Measurements from ENCODE around the gene LRRC4C. TPM values are rescaled to one million over a fixed set of nuclear protein-coding genes. Genes with fewer than 3 reads are reported as not detected.

LRRC4C gene
- total RNA-seq, 2 donors from 2014 or later = 0.84 to 0.95 TPM

DNA sequence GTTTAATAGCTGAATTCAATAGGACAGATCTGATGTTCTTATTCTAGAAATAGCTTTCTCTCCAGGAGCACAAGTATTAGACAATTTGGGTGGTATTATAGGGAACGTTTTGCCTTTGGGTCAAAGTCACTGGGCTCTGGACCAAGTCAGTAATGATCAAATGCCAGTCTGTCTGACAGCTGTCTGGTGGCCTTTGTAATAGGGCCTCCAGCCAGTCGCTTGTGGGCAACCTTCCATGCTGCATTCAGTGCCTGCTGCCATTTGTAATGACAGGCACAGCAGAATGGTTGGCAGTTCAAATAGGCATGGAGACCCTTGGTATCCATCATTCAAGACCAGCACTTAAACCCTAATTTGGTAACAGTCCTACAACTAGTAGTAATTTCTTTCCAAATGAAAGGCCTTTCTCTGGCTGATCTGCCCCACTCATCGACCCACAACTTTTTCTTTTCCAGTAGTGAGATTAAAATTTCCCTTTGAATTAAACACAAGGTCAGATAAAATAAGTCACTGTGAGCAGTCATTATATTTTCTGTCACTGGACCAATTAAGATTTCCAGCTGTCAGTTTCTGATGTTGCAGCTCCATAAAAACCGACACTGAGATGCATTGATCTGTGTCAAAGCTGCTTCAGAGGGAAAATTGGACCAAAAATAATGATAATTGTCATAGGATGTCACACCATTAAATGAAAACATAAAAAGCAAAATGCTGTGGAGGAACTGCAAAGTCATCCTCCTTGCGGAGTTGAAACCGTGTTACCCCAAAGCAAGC is 1038.1 kb downstream of the LRRC4C start:
- no peaks in the 10 kb centered on the region for H3K36me3 ChIP-seq (ENCODE audit: control insufficient read depth, insufficient read depth, low read length)
- Mint-ChIP-seq H3K4me3 (no peak overlapping the region), H3K27me3 (ENCODE audit: insufficient read depth) (no peaks in the 10 kb centered on the region), H3K27ac (no peak overlapping the region), H3K36me3 (ENCODE audit: low read depth) (no peaks in the 10 kb centered on the region), H3K4me1 (no peaks in the 10 kb centered on the region), H3K9me3 (no peaks in the 10 kb centered on the region)
- no peak overlapping the region for H3K27ac ChIP-seq (ENCODE audit: low read depth, low read length)
- no peak overlapping the region for H3K4me3 ChIP-seq (ENCODE audit: low read length)
- no peak overlapping the region for H3K9ac ChIP-seq (ENCODE audit: extremely low read depth, low read length, poor library complexity, severe bottlenecking)
- 90 to 100% methylated on average over 4 to 6 of the region's 6 CpGs for WGBS, 2 experiments (ENCODE audit: insufficient coverage in 1 of 2, insufficient read length in 1 of 2)
- TF ChIP-seq, protein P1, sequence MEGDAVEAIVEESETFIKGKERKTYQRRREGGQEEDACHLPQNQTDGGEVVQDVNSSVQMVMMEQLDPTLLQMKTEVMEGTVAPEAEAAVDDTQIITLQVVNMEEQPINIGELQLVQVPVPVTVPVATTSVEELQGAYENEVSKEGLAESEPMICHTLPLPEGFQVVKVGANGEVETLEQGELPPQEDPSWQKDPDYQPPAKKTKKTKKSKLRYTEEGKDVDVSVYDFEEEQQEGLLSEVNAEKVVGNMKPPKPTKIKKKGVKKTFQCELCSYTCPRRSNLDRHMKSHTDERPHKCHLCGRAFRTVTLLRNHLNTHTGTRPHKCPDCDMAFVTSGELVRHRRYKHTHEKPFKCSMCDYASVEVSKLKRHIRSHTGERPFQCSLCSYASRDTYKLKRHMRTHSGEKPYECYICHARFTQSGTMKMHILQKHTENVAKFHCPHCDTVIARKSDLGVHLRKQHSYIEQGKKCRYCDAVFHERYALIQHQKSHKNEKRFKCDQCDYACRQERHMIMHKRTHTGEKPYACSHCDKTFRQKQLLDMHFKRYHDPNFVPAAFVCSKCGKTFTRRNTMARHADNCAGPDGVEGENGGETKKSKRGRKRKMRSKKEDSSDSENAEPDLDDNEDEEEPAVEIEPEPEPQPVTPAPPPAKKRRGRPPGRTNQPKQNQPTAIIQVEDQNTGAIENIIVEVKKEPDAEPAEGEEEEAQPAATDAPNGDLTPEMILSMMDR (conservative IDR thresholded peaks at IDR 0.05) = no peak
- H3K27me3 ChIP-seq (ENCODE audit: control insufficient read depth, insufficient read depth, low read length, poor library complexity, severe bottlenecking) = no peaks in the 10 kb centered on the region
- no peak for DNase-seq
- no peaks in the 10 kb centered on the region for H3K4me1 ChIP-seq (ENCODE audit: control insufficient read depth, insufficient read depth, low read length)
- no peaks in the 10 kb centered on the region for H3K9me3 ChIP-seq (ENCODE audit: control insufficient read depth, low read length)

DNA sequence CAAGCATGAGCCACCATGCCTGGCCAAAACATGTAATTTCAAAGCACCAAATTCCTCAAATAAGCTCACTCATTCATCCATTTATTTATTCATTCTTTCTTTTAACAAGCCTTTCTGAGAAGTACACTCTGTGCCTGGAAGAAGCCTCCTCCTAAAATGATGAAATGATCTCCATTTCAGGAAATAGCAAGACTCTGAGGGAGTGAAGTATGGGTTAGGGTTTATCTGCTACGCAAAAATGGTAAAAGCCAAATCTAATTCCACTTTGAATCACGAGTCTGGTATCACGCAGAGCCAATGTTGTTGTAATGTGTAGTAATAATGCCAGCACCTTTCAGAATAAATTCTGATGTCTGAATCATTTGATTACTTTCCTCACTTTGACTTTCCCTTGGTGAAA is 1041.8 kb downstream of the LRRC4C start:
- H3K4me3 Mint-ChIP-seq = no peak overlapping the region
- H3K27ac Mint-ChIP-seq = no peak overlapping the region
- TF ChIP-seq, protein P1 (conservative IDR thresholded peaks at IDR 0.05) = no peak
- no peaks in the 10 kb centered on the region for H3K9me3 ChIP-seq (ENCODE audit: control insufficient read depth, low read length)
- no peak overlapping the region for H3K9ac ChIP-seq (ENCODE audit: extremely low read depth, low read length, poor library complexity, severe bottlenecking)
- H3K27ac ChIP-seq (ENCODE audit: low read depth, low read length) = no peak overlapping the region
- H3K27me3 ChIP-seq (ENCODE audit: control insufficient read depth, insufficient read depth, low read length, poor library complexity, severe bottlenecking) = no peaks in the 10 kb centered on the region
- H3K9me3 Mint-ChIP-seq = no peaks in the 10 kb centered on the region
- H3K4me1 Mint-ChIP-seq = no peaks in the 10 kb centered on the region
- H3K27me3 Mint-ChIP-seq (ENCODE audit: insufficient read depth) = no peaks in the 10 kb centered on the region
- no peaks in the 10 kb centered on the region for H3K36me3 ChIP-seq (ENCODE audit: control insufficient read depth, insufficient read depth, low read length)
- no peaks in the 10 kb centered on the region for H3K36me3 Mint-ChIP-seq (ENCODE audit: low read depth)
- H3K4me1 ChIP-seq (ENCODE audit: control insufficient read depth, insufficient read depth, low read length) = no peaks in the 10 kb centered on the region
- WGBS, 2 experiments (ENCODE audit: insufficient coverage in 1 of 2, insufficient read length in 1 of 2) = 94% methylated on average over 3 of the region's 3 CpGs; no CpG with 5 or more reads in 1 of the 2 experiments
- H3K4me3 ChIP-seq (ENCODE audit: low read length) = no peak overlapping the region
- DNase-seq = no peak

DNA sequence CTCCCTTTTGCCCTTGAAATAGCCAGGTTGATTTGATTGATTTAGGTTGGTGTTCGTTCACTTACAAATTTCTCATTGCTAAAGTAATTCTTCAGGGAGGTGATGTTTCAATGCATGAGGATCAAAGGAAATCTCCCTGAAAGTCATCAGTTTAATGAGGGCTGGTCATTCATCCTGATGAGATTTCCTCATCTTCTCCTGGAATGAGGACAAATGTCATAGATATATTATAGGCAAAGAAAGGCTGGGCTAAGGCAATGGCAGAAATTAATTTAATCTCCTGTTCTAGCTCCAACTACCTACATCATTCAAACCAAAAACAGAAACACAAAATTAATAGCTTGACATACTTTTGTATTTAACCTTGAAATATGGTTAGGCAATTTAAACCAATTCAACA is 1052.1 kb downstream of the LRRC4C start:
- Mint-ChIP-seq H3K4me1 (no peaks in the 10 kb centered on the region), H3K27me3 (ENCODE audit: insufficient read depth) (no peaks in the 10 kb centered on the region), H3K36me3 (ENCODE audit: low read depth) (no peaks in the 10 kb centered on the region), H3K27ac (no peak overlapping the region), H3K4me3 (no peak overlapping the region), H3K9me3 (no peaks in the 10 kb centered on the region)
- TF ChIP-seq, protein P1 (conservative IDR thresholded peaks at IDR 0.05) = no peak
- H3K4me1 ChIP-seq (ENCODE audit: control insufficient read depth, insufficient read depth, low read length) = no peaks in the 10 kb centered on the region
- 91% methylated on average over 1 of the region's 1 CpG; no CpG with 5 or more reads in 1 of the 2 experiments for WGBS, 2 experiments (ENCODE audit: insufficient coverage in 1 of 2, insufficient read length in 1 of 2)
- no peak overlapping the region for H3K27ac ChIP-seq (ENCODE audit: low read depth, low read length)
- no peaks in the 10 kb centered on the region for H3K9me3 ChIP-seq (ENCODE audit: control insufficient read depth, low read length)
- H3K27me3 ChIP-seq (ENCODE audit: control insufficient read depth, insufficient read depth, low read length, poor library complexity, severe bottlenecking) = no peaks in the 10 kb centered on the region
- H3K36me3 ChIP-seq (ENCODE audit: control insufficient read depth, insufficient read depth, low read length) = no peaks in the 10 kb centered on the region
- H3K9ac ChIP-seq (ENCODE audit: extremely low read depth, low read length, poor library complexity, severe bottlenecking) = no peak overlapping the region
- H3K4me3 ChIP-seq (ENCODE audit: low read length) = no peak overlapping the region
- no peak for DNase-seq

Data from endodermal cell (in vitro differentiated cells).